H1 (cell line): ENCODE results near the gene TUBA4B. TPM values are rescaled to one million over a fixed set of nuclear protein-coding genes. Genes with fewer than 3 reads are reported as not detected.

Experiments used
- BRCA1 ChIP-seq: IDR thresholded peaks from 2 replicates; pipeline ENCODE4 v1.6.1; 2012; ENCODE audit warnings: low read depth, low read length, improper control_type of control experiment
- JUN ChIP-seq: IDR thresholded peaks from 2 replicates; pipeline ENCODE4 v1.6.1; 2011; ENCODE audit warnings: low read depth, mild to moderate bottlenecking, improper control_type of control experiment, low read length
- RBBP5 ChIP-seq: IDR thresholded peaks from 2 replicates; pipeline ENCODE4 v1.7.1; 2012; ENCODE audit warnings: low read depth, mild to moderate bottlenecking, inconsistent platforms, low read length, moderate library complexity, borderline replicate concordance
- SRF ChIP-seq: IDR thresholded peaks from 2 replicates; pipeline ENCODE4 v1.6.1; 2011; ENCODE audit warnings: mild to moderate bottlenecking, low read depth, low read length, moderate library complexity
- polyA plus RNA-seq, 7 experiments: library from polyadenylated mRNA; depleted of rRNA in 3 of 7; stranded (reverse) in 5 of 7; unstranded in 2 of 7; fragments of >200 nt in 5 of 7; fragments of 200-250 nt in 2 of 7; gene quantifications; 1 replicate in 5 of 7; 2 replicates in 1 of 7; 4 replicates in 1 of 7; pipeline versions ENCODE4 v1.2.1 to v1.2.3, GENCODE V29; 2011 to 2013; ENCODE audit warnings: missing spikeins in 2 of 7, mixed read lengths in 2 of 7
- total RNA-seq: library from RNA; stranded (reverse); fragmentation: NEBNext Ultra II Directional; extraction: Animal tissue kit (Norgen Biotek cat#: 25700); gene quantifications from 2 replicates; pipeline ENCODE4 v1.2.1, GENCODE V29; 2021

The TUBA4B gene
- total and polyA plus RNA-seq, 2 of the 8 experiments (the other 6 are each of a cell fraction or from before 2014, with no cell fraction given): 0.08 to 0.24 TPM

- no peak for TF ChIP-seq JUN
- TF ChIP-seq SRF: no peak
- TF ChIP-seq RBBP5: no peak
- TF ChIP-seq BRCA1: no peak
Observed at GRCh38 chr2:219284501-219285372, 31.7 kb downstream of the TUBA4B start (continued).
